Prostate gland (tissue), 2 donors: Measurements from ENCODE around the gene AIPL1. TPM values are rescaled to one million over a fixed set of nuclear protein-coding genes. Genes with fewer than 3 reads are reported as not detected.
"Not testable (repeated sequence)": the region's sequence is repeated elsewhere in the genome, so short reads cannot be mapped to it uniquely, and the experiment has no call there.

Source experiments
- DNase-seq: peaks from one replicate; pipeline ENCODE4 v3.0.0-alpha.2; 2019; ENCODE audit warnings: low spot score
- H3K27ac ChIP-seq, 2 donors: fragments of 200-600 bp; sonication (generic); 2 replicates each; pipeline ENCODE4 v1.5.1; 2017 to 2019
- H3K27me3 ChIP-seq: fragments of 200-600 bp; sonication (generic); replicated peaks from 2 replicates; pipeline ENCODE4 v1.5.1; 2019; ENCODE audit not compliant: insufficient read depth
- H3K36me3 ChIP-seq, 2 donors: fragments of 200-600 bp; sonication (generic); 1 replicate in 1 of 2; 2 replicates in 1 of 2; pipeline versions ENCODE4 v1.5.1 to v1.8.1; 2017 to 2019
- H3K4me1 ChIP-seq: fragments of 200-600 bp; sonication (generic); replicated peaks from 2 replicates; pipeline ENCODE4 v1.5.1; 2019
- H3K4me3 ChIP-seq, 2 donors: fragments of 200-600 bp; sonication (generic); 2 replicates each; pipeline ENCODE4 v1.5.1; 2017 to 2019
- H3K9me3 ChIP-seq: fragments of 200-600 bp; sonication (generic); 2 replicates; pipeline ENCODE4 v1.5.1; 2017
- CTCF ChIP-seq, 4 experiments: fragments of 200-600 bp in 2 of 4; fragments of 450-650 bp in 2 of 4; sonication (generic) in 2 of 4; IDR thresholded peaks; 1 replicate in 3 of 4; 2 replicates in 1 of 4; pipeline ENCODE4 v1.5.1; 2016 to 2019; ENCODE audit warnings: antibody characterized with exemption in 4 of 4, mild to moderate bottlenecking in 2 of 4, moderate library complexity in 2 of 4
- POLR2A ChIP-seq: fragments of 450-650 bp; IDR thresholded peaks from one replicate; pipeline ENCODE4 v1.6.1; 2016; ENCODE audit warnings: antibody characterized with exemption, mild to moderate bottlenecking
- POLR2AphosphoS5 ChIP-seq: sonication (generic); formaldehyde crosslinking; IDR thresholded peaks from one replicate; pipeline ENCODE4 v1.6.1; 2017; ENCODE audit warnings: antibody characterized with exemption
- WGBS: methylation state at CpG from one replicate; pipeline ENCODE4 v1.1.5; 2018; 5-methylcytosine and 5-hydroxymethylcytosine counted together
- intact Hi-C: fragments of 100-400 bp; cut with DNase I; formaldehyde crosslinking; loops from one replicate; pipeline ENCODE4 v1.14.2; 2022
- total RNA-seq, 2 donors: library from RNA; depleted of rRNA; stranded (reverse); fragments of >200 nt; gene quantifications; one replicate each; pipeline ENCODE4 v1.1.0, GENCODE V29; 2016

AIPL1 gene
- not detected for total RNA-seq

- Histone ChIP-seq H3K4me1 (no peaks in the 10 kb centered on the region), H3K27me3 (no peaks in the 10 kb centered on the region), H3K27ac (no peak within 1 kb of the TSS), H3K9me3 (no peaks in the 10 kb centered on the region), H3K36me3 (no peaks in the 10 kb centered on the region), H3K4me3 (no peak within 1 kb of the TSS)
- DNase-seq = no peak
- WGBS = 82% methylated on average over 16 of the region's 16 CpGs
- no peak for TF ChIP-seq POLR2A
- intact Hi-C loops = no loop called here
Observed at GRCh38 chr17:6435051-6435450, at the start of gene AIPL1. TSS of gene AIPL1 (minus strand) at chr17:6435121. CDS start at chr17:6435104, 17 bp downstream.

- no peak for DNase-seq
Observed at GRCh38 chr17:6483507-6483906, 48.6 kb upstream of the AIPL1 start.

GRCh38 chr17:6482796-6483195 is 47.9 kb upstream of the AIPL1 start:
- H3K4me1 ChIP-seq, intact Hi-C loops, H3K9me3 ChIP-seq, H3K36me3 ChIP-seq, DNase-seq, H3K27me3 ChIP-seq, H3K27ac ChIP-seq, H3K4me3 ChIP-seq: not testable (repeated sequence)
- 88% methylated on average over 10 of the region's 10 CpGs for WGBS

More at GRCh38 chr17:6483507-6483906, 48.6 kb upstream of the AIPL1 start:
- no peak overlapping the region for H3K27ac ChIP-seq
- intact Hi-C loops = no loop called here
- H3K4me3 ChIP-seq = no peak overlapping the region
- no peak for TF ChIP-seq CTCF (IDR thresholded peaks at IDR 0.05)
- no peak for TF ChIP-seq POLR2AphosphoS5
- no peak for TF ChIP-seq POLR2A
- H3K36me3 ChIP-seq = no peaks in the 10 kb centered on the region
- H3K27me3 ChIP-seq = no peaks in the 10 kb centered on the region
- H3K4me1 ChIP-seq = no peaks in the 10 kb centered on the region
- 87% methylated on average over 12 of the region's 16 CpGs for WGBS
- H3K9me3 ChIP-seq = no peaks in the 10 kb centered on the region

GRCh38 chr17:6482105-6482455 is 47.2 kb upstream of the AIPL1 start:
- no peak for DNase-seq
- Histone ChIP-seq H3K4me1 (no peaks in the 10 kb centered on the region), H3K4me3 (no peak overlapping the region), H3K27me3 (no peaks in the 10 kb centered on the region), H3K27ac (no peak overlapping the region), H3K36me3 (no peaks in the 10 kb centered on the region), H3K9me3 (no peaks in the 10 kb centered on the region)
- TF ChIP-seq POLR2AphosphoS5 (no peak), CTCF (IDR thresholded peaks at IDR 0.05) (no peak), POLR2A (no peak)
- WGBS = 85% methylated on average over 6 of the region's 6 CpGs
- intact Hi-C loops = no loop called here

- TF ChIP-seq CTCF (IDR thresholded peaks at IDR 0.05) (no peak), POLR2A (no peak), POLR2AphosphoS5 (no peak)
- intact Hi-C loops = no loop called here
- no peaks in the 10 kb centered on the region for H3K9me3 ChIP-seq
- no peaks in the 10 kb centered on the region for H3K27me3 ChIP-seq
- no peaks in the 10 kb centered on the region for H3K4me1 ChIP-seq
- no peaks in the 10 kb centered on the region for H3K36me3 ChIP-seq
- DNase-seq = no peak
- 51% methylated on average over 4 of the region's 9 CpGs for WGBS
- H3K27ac ChIP-seq = no peak overlapping the region
- H3K4me3 ChIP-seq = no peak overlapping the region
Observed at GRCh38 chr17:6480303-6480675, 45.4 kb upstream of the AIPL1 start.

- intact Hi-C loops = no loop called here
- 54% methylated on average over 13 of the region's 13 CpGs for WGBS
Observed at GRCh38 chr17:6479622-6480302, 44.8 kb upstream of the AIPL1 start.

More at GRCh38 chr17:6479622-6480302, 44.8 kb upstream of the AIPL1 start:
- TF ChIP-seq POLR2A (no peak), POLR2AphosphoS5 (no peak), CTCF (IDR thresholded peaks at IDR 0.05) (no peak)
- Histone ChIP-seq H3K9me3 (no peaks in the 10 kb centered on the region), H3K4me3 (no peak overlapping the region), H3K36me3 (no peaks in the 10 kb centered on the region), H3K27me3 (no peaks in the 10 kb centered on the region), H3K27ac (no peak overlapping the region), H3K4me1 (no peaks in the 10 kb centered on the region)
- DNase-seq = no peak
